Ramos (cell line): ENCODE data around the gene CSDE1.

Experiments used
- in situ Hi-C: fragments of 300-500 bp; cut with MboI; formaldehyde crosslinking; loops from one replicate; pipeline ENCODE4 v1.14.3; 2022; ENCODE audit warnings: low sequenced_read_pairs; ENCODE audit not compliant: unreplicated experiment

CSDE1 gene

DNA sequence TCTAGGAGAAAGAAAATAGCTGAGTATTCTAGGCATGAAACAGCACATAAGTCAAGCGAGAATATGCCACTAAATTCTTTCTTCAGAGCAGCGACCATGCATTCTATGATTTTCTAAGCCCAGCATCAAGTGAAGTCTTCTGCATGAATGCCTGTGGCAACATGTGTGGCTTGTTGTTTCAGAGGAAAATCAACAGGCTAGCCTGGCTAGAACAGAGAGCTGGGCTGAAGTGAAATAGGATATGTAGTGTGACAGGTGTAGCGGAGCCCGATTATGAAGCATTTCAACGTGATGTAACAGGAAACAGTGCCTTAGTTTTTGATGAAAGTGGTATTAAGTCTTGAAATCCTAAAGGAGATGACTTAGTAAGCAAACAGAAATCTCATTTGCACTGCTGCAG lies 7.0 kb downstream of the CSDE1 start:
- in situ Hi-C loops: no loop called here

DNA sequence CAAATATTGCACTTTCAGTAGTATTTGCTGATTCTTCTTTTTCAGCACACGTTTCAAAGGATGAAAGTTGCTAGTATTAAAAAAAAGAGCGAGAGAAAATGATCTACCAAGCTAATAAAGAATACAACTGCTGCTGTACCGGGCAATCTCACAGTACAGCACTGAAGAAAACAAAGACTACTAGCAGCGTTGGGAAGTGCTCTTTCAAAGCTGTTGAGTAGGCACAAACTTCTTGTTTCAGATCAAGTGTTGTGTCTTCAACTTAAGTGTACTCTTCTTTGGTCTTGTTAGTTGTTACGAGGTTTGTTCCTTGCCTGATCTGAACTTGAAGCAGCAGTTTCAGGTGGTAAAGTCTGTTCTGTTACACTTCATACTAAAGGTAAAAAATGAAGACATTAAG lies 7.9 kb downstream of the CSDE1 start:
- in situ Hi-C loops: no loop called here

DNA sequence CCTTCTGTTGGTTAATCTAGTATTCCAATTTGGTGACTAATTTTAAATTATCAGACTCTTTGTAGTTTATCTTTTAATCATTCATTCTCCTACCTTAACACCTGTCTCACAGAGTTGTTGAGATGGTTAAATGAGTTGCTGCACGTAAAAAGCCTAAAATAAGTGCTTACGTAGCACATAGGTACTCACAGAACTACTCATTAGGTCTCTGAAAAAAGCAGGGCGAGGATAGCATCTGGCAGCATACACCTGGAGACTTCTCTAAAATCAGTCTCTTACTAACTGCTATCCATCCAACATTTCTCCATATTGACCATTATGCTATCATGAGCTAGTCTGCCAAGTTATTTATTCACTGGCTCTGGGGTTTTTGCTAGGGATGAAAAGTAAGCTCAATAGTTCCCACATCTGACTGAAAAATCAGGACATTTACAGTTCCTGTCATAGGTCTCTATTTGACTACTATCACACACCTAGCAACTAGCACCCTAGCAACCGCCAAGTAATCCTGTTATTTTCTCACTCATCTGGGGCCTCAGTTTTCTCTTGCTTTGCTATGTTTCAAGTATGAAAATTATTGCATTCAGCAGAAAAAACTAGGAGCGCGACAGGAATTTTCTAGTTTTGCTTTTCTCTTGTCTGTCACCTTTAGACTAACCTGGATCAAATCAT lies 11.2 kb downstream of the CSDE1 start:
- in situ Hi-C loops: no loop called here

DNA sequence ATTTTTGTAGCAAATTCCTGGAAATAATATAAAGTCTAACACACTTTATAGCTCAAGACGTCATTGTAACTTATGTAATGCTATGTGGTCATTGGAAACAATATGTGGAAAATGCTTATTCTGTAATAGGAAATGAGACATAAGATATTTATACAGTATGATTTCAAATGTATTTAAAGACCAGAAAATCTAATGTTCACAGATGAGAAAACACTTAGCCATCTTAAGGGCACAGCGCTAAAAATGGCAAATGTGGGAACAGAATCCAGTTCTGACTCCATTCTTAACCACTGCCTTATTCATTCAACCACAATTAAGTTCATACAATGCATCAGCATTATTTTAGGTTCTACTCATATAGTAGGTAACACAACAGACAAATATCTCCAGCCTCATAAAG lies 12.5 kb downstream of the CSDE1 start:
- in situ Hi-C loops: no loop called here

DNA sequence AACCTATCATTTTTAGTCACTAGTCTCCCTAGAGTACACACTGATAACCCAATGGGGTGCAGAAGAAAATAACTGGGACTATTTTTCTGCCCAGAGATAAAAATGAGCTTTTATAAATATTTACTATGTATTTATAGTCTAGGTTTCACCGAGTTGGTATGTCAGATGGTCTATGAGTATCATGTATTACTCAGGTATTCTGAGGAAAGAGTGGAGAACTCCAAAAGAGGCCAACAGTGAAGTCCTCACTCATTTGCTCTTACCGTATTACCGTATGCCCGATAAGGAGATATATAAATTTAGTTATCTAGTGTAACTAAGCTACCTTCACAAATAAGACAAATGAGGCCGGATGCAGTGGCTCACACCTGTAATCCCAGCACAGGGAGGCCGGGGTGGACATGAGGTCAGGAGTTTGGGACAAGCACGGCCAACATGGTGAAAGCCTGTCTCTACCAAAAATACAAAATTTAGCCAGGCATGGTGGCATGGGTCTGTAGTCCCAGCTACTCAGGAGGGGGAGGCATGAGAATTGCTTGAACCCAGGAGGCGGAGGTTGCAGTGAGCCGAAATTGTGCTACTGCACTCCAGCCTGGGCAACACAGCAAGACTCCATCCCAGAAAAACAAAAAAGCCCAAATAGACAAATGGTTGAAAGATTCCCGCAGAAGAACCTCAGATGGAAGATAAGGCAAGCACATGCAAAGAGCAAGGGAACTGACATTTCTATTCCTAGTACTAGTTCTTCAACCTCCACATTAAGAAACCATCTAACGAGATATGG lies 15.6 kb downstream of the CSDE1 start:
- in situ Hi-C loops: no loop called here

DNA sequence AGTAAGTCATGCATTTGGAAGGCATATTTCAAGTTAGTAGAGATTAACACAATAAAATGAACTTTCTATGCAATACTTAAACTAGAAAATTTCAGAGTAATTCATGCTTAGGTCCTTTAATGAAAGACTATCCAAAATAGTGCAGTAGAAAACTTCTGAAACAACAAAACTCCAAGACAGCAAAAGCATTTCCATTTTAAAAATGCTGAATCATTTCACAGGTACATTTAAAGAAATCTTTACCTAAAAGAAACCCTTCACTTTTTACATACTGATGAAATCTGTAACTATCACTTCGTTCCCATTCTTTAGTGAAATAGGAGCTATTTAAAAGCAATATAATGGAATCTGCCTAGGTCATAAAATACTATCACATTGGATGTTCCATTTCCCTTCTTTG lies 17.5 kb downstream of the CSDE1 start:
- in situ Hi-C loops: no loop called here

DNA sequence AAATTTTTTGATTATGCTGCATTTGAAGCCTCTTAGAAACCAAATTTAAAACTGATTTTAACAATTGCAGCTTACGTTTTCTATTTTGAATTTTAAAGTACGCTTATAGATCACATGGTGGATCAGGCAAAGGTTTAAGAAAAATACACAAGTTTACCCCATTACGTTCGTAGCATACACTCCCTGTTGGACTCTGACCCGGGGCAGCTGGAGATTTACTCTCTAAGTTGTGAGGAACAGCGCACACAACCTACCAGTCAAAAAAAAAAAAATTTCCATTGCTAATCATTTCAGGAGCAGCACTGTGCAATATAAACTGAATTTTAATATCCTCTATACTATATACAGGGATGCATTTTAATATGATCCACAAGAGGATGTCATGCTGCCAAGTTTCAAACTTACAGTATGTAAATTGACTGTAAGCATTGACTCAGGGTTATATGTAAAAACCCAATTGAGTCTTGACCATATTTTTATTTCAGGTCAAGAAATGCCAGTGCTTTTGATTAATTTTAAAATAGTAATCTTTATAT lies 20.4 kb downstream of the CSDE1 start:
- in situ Hi-C loops: no loop called here

DNA sequence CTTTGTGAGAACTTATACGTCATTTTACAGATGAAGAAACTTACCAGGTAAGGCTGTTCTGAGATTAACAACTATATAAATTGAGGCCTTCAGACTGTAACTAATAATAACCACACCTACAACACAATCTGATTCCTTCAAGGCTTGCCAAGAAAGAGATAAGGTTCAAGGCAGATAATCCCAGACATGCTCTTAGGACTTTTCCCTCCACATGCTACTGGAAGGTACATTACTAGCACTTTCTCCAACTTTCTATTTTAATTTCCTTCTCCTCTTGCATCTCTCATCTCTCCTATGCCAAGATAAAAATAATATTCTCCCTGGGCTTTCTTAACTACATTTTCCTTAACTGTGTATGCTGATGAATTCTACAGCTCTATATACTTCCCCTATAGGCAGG lies 22.3 kb downstream of the CSDE1 start:
- in situ Hi-C loops: no loop called here

DNA sequence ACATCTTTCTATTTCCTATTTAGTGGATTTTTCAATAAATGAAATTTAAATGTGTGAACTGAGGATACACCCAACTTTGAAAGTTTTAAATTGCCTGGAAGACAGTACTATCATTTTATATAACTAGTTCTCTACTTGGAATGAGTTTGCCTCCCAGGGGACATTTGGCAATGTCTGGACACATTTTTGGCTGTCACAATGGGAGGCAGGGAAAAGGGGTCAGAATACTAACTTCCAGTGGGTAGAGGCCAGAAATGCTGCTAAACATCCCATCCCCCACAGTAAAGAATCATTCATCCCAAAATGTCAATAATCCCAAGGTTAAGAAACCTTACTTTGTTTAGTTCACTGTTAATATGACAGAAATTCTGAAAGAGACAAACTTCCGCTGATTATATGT lies 28.0 kb downstream of the CSDE1 start:
- in situ Hi-C loops: no loop called here

DNA sequence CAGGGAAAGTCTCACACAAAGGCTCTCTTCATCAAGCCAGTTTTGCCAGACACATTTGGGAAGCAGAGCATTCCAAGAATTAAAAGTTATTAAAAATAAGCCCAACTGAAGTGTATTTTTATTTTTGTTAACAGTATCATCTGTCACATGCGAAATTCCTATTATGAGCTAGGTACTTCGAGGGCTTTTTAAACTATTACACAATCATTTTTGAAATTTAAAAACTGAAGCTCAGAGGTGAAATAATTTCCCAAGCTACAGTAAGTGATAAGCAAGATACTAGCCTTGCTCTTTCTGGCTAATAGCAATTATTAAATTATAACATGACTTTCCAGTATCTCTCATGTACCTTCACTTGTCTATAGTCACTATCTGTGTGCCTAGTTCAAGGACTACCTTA lies 29.2 kb downstream of the CSDE1 start:
- in situ Hi-C loops: no loop called here

DNA sequence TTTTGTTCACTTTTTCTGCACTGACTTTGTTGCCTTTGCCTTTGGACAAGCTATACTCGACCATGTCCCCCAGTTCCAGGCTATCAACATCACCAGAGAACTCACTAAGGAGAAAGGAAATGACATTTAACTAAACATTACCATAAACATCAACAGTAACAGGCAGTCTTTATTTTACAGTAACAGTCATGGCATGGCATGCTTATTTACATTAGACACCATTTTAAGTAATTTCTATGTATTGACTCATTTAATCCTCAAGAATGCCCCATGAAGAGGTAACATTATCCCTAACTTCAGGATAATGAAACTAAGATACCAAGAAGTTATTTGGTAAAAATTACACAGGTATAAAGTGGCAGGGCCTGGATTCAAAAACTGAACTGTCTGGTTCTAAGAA lies 32.6 kb downstream of the CSDE1 start:
- in situ Hi-C loops: no loop called here

DNA sequence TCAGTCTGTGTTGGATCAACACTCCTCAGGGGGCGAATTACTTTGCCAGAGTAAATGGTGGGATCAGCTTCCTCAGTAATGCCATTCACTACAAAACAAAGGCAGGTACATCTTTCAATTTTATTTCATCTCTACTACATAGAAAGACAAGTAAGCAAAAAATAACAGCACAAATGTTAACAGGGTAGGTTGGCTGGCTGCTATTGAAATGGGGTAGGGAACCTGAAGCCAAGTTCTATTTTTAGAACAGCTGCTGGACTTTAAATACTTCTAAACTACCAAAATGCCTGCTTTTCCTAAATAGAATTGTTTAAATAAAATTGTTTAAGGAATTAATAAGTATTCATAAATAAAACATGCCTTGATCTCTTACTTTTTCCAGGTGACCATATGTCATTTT lies 33.9 kb downstream of the CSDE1 start:
- in situ Hi-C loops: no loop called here

DNA sequence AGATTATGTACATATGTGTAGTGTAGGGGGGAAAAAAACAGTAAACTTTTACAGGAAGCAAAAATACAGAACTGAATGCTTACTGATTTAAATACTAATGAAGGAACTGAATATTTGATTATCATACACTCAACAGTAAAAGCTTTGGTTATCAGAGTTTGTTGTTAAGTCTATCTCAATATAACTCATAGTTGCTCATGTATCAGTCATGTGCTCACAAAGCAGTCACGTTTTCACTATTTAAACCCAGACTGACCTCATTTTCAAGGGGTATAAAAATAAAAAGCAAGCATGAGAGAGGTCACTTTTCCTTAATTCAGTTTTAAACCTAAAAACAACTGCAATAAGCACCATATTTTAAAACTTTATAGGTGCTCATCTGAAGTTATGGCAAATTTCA lies 34.3 kb downstream of the CSDE1 start:
- in situ Hi-C loops: no loop called here

DNA sequence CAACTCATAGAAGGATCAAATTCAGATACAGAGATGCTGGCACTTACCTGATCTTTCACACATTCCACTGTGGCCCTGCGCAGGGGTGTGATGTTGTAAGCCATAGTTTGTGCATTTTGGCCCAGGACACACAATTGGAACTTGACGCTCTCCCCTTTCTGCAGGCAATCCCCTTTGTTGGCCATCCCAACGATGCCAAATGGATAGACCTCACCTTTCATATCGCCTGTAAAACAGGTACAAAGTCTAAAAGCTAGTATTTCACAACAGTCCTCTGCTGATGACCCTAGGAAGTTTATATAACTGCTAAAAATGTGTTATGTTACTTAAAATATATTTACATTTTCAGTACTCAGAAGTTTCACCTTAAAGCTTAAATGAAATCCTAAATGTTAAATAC lies 37.3 kb downstream of the CSDE1 start:
- in situ Hi-C loops: no loop called here

DNA sequence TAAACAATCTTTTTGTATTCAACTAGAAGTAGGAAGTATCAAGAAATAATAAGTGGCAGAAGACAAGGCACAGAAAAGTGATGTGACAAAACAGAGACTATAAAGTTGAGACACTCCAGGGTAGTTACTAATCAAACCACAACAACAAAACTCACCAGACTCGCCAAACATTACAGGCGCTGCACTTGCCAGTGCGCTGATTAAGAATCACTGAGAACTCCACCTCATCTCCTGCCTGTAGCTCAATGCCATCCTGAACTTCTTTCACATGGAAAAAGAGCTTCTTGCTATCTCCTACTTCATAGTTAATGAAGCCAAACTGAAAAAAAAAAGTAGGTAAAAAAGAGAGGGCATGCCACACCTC lies 38.4 kb downstream of the CSDE1 start:
- in situ Hi-C loops: no loop called here

DNA sequence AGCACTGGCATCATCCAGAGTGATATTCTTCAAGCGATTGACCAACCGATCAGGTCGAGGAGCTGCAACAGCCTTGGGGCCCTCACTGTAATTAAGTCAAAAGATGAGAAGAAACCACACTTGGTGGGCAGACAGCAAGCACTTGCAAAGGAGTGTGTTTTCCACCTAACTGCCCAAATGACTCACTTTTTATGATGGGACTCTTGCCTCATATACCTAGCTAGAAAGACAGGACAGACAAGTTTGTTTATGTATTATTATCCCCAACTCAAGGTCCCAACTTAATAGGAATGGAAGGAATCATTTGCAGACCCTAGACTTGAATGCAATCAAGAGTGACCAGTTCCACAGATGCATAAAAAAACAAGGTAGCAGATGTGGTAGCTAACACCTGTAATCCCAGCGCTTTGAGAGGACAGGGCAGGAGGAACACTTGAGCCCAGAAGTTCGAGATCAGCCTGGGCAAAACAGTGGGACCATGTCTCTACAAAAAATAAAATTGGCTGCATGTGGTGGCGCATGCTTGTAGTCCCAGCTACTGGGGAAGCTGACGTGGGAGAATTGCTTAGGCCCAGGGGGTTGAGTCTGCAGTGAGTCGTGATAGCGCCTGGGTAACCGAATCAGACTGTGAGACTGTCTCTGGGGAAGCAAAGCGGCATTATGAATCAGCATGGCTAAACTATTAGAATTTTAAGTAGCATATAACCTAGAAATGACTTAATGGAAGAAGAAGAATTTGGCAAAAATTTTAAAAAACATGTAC lies 38.9 kb downstream of the CSDE1 start:
- in situ Hi-C loops: no loop called here

DNA sequence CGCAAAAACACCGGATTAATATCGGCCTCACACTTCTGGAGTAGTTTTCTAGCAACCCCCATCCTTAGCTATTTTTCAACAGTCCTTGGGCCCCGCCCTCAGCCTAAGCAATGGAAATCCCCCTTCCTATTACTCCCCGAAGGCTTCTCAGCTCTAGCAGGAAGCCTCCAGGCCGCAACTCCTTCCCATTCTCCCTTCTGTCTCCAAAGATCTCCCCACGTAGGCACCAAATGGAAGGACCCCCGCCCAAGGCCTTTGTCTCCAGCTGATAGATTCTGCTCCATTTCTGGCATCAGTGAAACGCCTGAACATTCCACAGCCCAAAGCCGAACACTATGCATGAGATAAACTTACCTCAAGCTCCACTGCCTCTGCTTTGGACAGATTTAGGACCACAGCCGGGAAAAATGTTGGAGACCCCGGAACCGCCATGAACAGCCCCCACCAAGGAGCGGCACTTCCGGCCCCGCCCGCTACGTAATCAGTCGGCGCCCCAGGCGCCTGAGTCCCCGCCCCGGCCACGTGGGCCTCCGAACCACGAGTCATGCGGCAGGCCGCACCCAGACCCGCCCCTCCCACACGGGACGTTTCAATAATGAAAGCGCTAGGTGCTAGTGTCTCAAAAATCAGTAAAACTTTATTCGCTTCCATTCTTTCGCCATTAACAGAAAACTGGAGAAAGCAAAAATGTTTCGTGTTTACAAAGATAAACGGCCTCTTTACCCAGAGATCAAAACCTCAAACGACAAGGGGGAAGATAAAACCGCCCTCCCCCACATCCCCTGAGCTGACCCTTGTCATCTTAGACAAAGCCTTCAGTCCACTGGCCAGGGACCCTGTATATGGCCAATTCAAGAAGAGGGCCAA lies 41.2 kb downstream of the CSDE1 start, which contains the start of gene NRAS:
Gene NRAS (minus strand): TSS at position 468 of the 867 bp plus-strand sequence. CDS start 611 bp downstream, outside the sequence.
- in situ Hi-C loops: no loop called here

DNA sequence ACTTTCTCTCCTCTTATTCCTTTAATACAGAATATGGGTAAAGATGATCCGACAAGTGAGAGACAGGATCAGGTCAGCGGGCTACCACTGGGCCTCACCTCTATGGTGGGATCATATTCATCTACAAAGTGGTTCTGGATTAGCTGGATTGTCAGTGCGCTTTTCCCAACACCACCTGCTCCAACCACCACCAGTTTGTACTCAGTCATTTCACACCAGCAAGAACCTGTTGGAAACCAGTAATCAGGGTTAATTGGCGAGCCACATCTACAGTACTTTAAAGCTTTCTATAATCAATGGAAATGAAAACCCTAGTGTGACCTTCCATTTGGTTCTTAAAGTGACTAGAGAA lies 41.9 kb downstream of the CSDE1 start:
- in situ Hi-C loops: no loop called here

DNA sequence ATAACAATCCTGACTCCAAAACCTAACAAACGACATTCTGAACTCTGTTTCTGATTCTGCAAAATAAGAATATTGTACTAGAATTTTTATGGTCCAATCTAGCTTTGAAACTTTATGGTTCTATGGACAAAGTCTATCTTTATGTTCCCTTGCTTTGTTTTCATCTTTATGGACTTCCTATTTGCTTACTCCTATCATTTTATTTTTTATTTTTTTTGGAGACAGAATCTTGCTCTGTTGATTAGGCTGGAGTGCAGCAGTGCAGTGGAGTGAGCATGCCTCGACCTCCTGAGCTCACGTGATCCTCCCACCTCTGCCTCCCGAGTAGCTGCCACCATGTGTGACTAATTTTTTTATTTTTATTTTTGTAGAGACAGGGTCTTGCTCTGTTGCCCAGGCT lies 44.8 kb downstream of the CSDE1 start:
- in situ Hi-C loops: no loop called here

DNA sequence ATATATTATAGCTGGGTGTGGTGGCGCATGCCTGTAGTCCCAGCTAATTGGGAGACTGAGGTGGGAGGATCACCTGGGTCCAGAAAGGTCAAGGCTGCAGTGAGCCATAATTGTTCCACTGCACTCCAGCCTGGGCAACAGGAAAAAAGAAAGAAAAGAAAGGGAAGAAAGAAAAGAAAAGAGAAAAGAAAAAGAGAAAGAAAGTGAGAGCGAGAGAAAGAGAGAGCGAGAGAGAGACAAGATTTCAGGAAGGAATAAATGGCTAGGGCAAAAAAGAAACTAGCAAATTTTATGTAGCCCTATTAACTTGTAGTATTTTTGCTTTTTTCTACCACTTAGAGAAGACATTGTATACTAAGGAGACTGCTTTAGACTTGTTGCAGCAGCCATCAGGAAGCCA lies 47.4 kb downstream of the CSDE1 start:
- in situ Hi-C loops: no loop called here
